ENCODE results near the gene RNF148.

DNA sequence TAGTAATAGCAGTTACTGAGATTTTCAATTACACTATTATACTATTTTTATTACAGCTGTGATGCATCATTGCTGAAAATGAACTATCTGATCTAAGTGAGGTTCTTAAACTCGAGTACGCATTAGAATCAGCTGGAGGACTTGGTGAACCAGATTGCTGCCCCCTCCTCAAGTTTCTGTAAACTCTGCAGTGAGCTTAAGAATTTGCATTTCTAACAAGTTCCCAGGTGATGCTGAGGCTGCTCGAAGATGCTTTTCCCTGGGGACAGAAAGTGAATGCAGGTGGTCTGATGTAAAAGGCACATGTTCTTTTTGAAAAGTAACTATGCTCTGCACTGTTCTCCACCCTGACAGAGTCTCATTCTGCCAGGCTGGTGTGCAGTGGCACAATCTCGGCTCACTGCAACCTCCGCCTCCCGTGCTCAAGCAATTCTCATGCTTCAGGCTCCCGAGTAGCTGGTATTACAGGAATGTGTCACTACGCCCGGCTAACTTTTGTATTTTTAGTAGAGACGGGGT lies 16.3 kb downstream of the RNF148 start:
- TF ChIP-seq, protein P1, sequence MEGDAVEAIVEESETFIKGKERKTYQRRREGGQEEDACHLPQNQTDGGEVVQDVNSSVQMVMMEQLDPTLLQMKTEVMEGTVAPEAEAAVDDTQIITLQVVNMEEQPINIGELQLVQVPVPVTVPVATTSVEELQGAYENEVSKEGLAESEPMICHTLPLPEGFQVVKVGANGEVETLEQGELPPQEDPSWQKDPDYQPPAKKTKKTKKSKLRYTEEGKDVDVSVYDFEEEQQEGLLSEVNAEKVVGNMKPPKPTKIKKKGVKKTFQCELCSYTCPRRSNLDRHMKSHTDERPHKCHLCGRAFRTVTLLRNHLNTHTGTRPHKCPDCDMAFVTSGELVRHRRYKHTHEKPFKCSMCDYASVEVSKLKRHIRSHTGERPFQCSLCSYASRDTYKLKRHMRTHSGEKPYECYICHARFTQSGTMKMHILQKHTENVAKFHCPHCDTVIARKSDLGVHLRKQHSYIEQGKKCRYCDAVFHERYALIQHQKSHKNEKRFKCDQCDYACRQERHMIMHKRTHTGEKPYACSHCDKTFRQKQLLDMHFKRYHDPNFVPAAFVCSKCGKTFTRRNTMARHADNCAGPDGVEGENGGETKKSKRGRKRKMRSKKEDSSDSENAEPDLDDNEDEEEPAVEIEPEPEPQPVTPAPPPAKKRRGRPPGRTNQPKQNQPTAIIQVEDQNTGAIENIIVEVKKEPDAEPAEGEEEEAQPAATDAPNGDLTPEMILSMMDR (IDR thresholded peaks at IDR 0.05), result no peak
- TF ChIP-seq POLR2AphosphoS5 (IDR thresholded peaks at IDR 0.05) (no peak), EP300 (IDR thresholded peaks at IDR 0.05) (no peak), POLR2A (IDR thresholded peaks at IDR 0.05) (no peak)

Data from upper lobe of left lung (tissue), 4 donors.